Type B pancreatic cell (in vitro differentiated cells): ENCODE data around the gene NCKIPSD. TPM values are rescaled to one million over a fixed set of nuclear protein-coding genes. Genes with fewer than 3 reads are reported as not detected.

Experiments
- DNase-seq: peaks from one replicate; pipeline ENCODE4 v3.0.0; 2021; ENCODE audit warnings: mixed read lengths; ENCODE audit not compliant: unreplicated experiment; ENCODE audit errors: extremely low spot score
- H3K27ac Mint-ChIP-seq: 2 replicates; pipeline ENCODE4 v1.8.0; 2021; ENCODE audit warnings: mild to moderate bottlenecking, mixed read lengths
- H3K27me3 Mint-ChIP-seq: 2 replicates; pipeline ENCODE4 v1.8.0; 2021; ENCODE audit warnings: mixed read lengths
- H3K36me3 Mint-ChIP-seq: 2 replicates; pipeline ENCODE4 v1.8.0; 2021; ENCODE audit warnings: mixed read lengths
- H3K4me1 Mint-ChIP-seq: one replicate; pipeline ENCODE4 v1.8.0; 2021; ENCODE audit warnings: mixed read lengths; ENCODE audit not compliant: unreplicated experiment
- H3K4me3 Mint-ChIP-seq: 2 replicates; pipeline ENCODE4 v1.8.0; 2021; ENCODE audit warnings: mild to moderate bottlenecking, mixed read lengths
- H3K9me3 Mint-ChIP-seq: 2 replicates; pipeline ENCODE4 v1.8.0; 2021; ENCODE audit warnings: mixed read lengths
- total RNA-seq: library from RNA; stranded (reverse); gene quantifications from 2 replicates; pipeline ENCODE4 v1.2.1, GENCODE V29; 2021; ENCODE audit warnings: low replicate concordance
- TF ChIP-seq, protein P1 (sequence below): fragments of 200-600 bp; sonication (generic); conservative IDR thresholded peaks from 2 replicates; pipeline ENCODE4 v1.5.0; 2021; ENCODE audit warnings: antibody characterized with exemption, mild to moderate bottlenecking

Gene NCKIPSD
- total RNA-seq, 1 donor from 2014 or later = 22.1 TPM

DNA sequence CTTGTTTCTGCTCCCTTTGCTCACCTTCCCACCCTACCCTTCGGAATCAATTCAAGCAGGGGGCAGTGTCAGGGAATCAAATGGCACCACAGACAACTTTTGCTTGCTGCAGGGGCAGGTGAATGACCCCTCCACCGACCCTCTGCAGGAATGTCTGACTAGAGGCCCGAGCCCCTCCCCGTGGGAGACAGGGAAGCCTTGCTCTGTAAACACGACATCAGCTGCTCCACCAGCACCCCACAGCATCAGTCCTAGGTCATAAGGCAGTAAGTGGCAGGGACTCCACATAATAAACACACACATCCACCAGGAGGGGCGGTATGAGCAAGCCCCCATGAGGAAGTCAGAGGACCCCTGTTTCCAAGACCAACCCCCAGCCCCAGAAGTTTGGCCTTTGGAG, 48.4 kb downstream of the NCKIPSD start:
- H3K27me3 Mint-ChIP-seq = no peaks in the 10 kb centered on the region
- H3K36me3 Mint-ChIP-seq = no peaks in the 10 kb centered on the region
- peak overlapping the region; percentile 39 for H3K27ac Mint-ChIP-seq
- peak overlapping the region; percentile 59 for H3K4me3 Mint-ChIP-seq
- H3K9me3 Mint-ChIP-seq = no peaks in the 10 kb centered on the region
- TF ChIP-seq, protein P1, sequence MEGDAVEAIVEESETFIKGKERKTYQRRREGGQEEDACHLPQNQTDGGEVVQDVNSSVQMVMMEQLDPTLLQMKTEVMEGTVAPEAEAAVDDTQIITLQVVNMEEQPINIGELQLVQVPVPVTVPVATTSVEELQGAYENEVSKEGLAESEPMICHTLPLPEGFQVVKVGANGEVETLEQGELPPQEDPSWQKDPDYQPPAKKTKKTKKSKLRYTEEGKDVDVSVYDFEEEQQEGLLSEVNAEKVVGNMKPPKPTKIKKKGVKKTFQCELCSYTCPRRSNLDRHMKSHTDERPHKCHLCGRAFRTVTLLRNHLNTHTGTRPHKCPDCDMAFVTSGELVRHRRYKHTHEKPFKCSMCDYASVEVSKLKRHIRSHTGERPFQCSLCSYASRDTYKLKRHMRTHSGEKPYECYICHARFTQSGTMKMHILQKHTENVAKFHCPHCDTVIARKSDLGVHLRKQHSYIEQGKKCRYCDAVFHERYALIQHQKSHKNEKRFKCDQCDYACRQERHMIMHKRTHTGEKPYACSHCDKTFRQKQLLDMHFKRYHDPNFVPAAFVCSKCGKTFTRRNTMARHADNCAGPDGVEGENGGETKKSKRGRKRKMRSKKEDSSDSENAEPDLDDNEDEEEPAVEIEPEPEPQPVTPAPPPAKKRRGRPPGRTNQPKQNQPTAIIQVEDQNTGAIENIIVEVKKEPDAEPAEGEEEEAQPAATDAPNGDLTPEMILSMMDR = no peak
- no peak for DNase-seq
- H3K4me1 Mint-ChIP-seq = peaks cover 15% of the 10 kb centered on the region

DNA sequence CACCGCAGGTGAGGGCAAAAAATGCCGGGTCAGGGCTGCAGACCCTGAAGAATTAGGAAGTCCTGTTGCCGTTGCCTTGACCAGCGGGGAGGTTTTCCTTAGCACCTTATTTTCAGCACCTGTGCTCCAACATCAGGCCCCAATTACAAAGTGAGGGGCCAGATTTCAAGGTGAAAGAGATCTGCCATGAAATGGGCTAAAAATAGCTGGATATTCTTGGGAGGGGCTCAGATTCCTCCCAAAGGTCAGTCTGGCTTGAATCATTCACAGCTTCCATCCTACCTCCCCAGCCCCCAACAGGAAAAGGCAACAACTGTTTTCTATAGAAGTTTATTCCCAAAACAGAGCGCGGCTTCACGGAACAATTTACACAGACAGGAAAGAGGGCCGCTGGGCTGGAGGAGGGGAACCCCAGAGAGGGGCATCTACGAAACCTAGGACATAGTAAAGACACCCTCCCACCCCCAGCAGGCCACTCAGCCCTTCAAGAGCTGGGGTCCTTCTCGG, 49.5 kb downstream of the NCKIPSD start:
- Mint-ChIP-seq H3K36me3 (no peaks in the 10 kb centered on the region), H3K9me3 (no peaks in the 10 kb centered on the region), H3K27me3 (no peaks in the 10 kb centered on the region), H3K27ac (no peak overlapping the region), H3K4me3 (peak overlapping the region; percentile 88), H3K4me1 (peaks cover 15% of the 10 kb centered on the region)
- no peak for DNase-seq
- TF ChIP-seq, protein P1 = no peak

DNA sequence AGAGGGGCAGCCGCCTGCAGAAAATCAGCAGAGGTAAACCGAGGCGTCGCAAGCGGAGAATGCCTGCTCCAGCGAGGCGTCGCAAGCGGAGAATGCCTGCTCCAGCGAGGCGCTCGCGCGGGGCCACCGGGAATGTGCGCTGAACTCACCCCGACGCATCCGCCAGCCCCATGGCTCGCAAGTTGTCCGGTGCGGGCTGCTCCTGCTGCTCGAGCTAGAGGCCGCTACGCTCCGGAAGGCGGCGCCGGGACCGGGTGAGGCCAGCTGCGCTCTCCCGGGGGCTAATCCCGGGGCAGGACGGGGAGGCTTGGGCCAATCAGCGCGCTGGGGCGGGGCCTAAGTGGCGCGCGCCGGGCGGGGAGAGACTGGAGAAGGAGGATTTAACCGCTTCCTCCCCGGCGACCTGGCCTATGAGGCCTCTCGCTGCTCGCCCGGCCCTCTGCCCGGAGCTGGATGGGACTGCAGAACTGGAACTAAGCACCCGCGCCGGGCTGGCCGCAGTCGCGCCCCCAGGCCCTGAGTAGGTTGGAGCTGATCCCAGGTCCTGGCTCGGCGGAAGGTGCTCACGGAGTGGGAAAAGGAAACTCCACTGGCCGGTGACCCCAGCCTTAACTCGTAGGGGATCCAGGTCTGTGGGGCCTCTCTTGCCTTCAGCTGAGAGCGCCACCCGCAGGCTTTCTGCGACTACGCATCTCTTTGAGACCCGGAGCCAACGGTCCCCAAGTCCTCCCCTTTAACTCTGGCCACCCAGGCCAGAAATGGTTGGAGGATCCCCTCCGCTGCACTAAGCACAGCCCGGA, 50.3 kb downstream of the NCKIPSD start, which contains the start of gene SLC26A6:
Gene SLC26A6 (minus strand): TSS at position 240 of the 800 bp plus-strand sequence. CDS start 68 bp downstream, at position 172.
- TF ChIP-seq, protein P1 = peak; percentile 75
- Mint-ChIP-seq H3K9me3 (no peaks in the 10 kb centered on the region), H3K36me3 (no peaks in the 10 kb centered on the region), H3K27me3 (no peaks in the 10 kb centered on the region), H3K27ac (peak within 1 kb of the TSS; percentile 59), H3K4me1 (peaks cover 15% of the 10 kb centered on the region), H3K4me3 (peak within 1 kb of the TSS; percentile 88)
- peak; percentile 98 for DNase-seq

DNA sequence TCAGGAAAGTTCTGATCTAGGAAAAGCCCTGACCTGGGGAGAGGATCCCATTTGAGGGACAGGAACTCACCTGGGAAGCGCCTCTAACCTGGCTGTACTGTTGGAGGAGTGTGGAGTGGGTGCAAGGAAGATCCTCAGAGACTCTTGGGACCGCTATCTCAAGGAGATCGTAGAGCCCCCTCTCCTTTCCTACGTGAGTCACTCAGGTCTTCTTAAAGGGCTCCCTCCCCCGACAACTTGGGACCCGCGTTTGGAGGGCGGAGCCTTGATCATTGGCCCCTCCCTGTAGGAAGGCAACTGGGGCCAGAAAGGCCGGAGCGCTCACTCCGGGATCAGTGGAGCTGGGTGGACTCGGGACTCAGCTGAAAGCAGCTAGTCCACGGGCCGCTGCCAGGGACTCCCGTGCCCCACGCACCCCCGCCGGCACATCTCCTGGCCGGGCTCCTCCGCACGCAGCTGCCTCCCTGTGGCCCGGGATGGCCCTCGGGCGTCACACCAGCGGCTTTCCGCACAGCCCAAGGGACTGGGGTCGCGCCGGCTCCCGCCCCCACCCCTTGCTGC, 51.0 kb downstream of the NCKIPSD start:
- H3K36me3 Mint-ChIP-seq = no peaks in the 10 kb centered on the region
- peak overlapping the region; percentile 59 for H3K27ac Mint-ChIP-seq
- H3K27me3 Mint-ChIP-seq = no peaks in the 10 kb centered on the region
- H3K4me3 Mint-ChIP-seq = peak overlapping the region; percentile 88
- TF ChIP-seq, protein P1 = no peak
- no peak for DNase-seq
- H3K4me1 Mint-ChIP-seq = peaks cover 15% of the 10 kb centered on the region
- no peaks in the 10 kb centered on the region for H3K9me3 Mint-ChIP-seq

DNA sequence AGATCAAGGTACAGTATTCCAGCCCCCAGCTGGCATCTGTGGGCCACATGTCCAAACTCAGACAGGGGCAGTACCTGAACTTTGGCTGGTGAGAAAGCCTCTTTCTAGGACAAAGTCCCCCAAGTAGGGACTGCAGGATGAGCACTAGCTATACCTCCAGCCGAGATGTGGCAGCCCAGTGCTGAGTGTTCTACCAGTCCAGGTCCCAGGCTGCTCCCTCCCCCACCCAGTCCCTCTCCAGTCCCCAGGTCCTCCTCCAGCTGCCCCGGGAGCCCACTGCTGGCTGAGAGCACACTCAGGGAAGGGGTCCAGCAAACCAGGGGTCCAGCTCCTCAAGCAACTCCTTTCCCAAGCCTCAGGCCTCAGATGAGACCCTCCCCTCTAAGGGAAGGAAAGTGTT, 52.0 kb downstream of the NCKIPSD start:
- H3K27ac Mint-ChIP-seq = no peak overlapping the region
- no peaks in the 10 kb centered on the region for H3K27me3 Mint-ChIP-seq
- no peaks in the 10 kb centered on the region for H3K9me3 Mint-ChIP-seq
- peak overlapping the region; percentile 88 for H3K4me3 Mint-ChIP-seq
- TF ChIP-seq, protein P1 = no peak
- no peak for DNase-seq
- peaks cover 7% of the 10 kb centered on the region for H3K36me3 Mint-ChIP-seq
- H3K4me1 Mint-ChIP-seq = peaks cover 15% of the 10 kb centered on the region
